ENCODE data around the gene D2HGDH.
A peak's percentile ranks its signal among the peaks of the same experiment; 100 is the strongest.
"Not testable (repeated sequence)": the region's sequence is repeated elsewhere in the genome, so short reads cannot be mapped to it uniquely, and the experiment has no call there.

Gene D2HGDH

GRCh38 chr2:241751152-241751551 lies 16.7 kb downstream of the D2HGDH start:
- DNase-seq, result no peak

- no peak for DNase-seq
Observed at GRCh38 chr2:241751776-241752175, 17.3 kb downstream of the D2HGDH start.

- DNase-seq, result no peak
Observed at GRCh38 chr2:241752253-241752652, 17.8 kb downstream of the D2HGDH start.

GRCh38 chr2:241752689-241753276 lies 18.4 kb downstream of the D2HGDH start:
- DNase-seq, result no peak

- DNase-seq, result no peak
Observed at GRCh38 chr2:241753493-241753892, 19.1 kb downstream of the D2HGDH start.

GRCh38 chr2:241754042-241754441 lies 19.6 kb downstream of the D2HGDH start:
- DNase-seq, result no peak

GRCh38 chr2:241755166-241755565 lies 20.7 kb downstream of the D2HGDH start:
- DNase-seq, result no peak

- no peak for DNase-seq
Observed at GRCh38 chr2:241755777-241756176, 21.3 kb downstream of the D2HGDH start.

- DNase-seq, result no peak
Observed at GRCh38 chr2:241759067-241759807, 24.8 kb downstream of the D2HGDH start.

GRCh38 chr2:241759893-241760292 lies 25.5 kb downstream of the D2HGDH start:
- not testable (repeated sequence) for DNase-seq

- no peak for DNase-seq
Observed at GRCh38 chr2:241760301-241760771, 25.9 kb downstream of the D2HGDH start.

- peak; percentile 23 for DNase-seq
Observed at GRCh38 chr2:241762321-241762932, 28.0 kb downstream of the D2HGDH start.

- DNase-seq, result peak; percentile 89
Observed at GRCh38 chr2:241762933-241763369, 28.5 kb downstream of the D2HGDH start.

- peak; percentile 33 for DNase-seq
Observed at GRCh38 chr2:241763551-241764274, 29.3 kb downstream of the D2HGDH start.

- DNase-seq, result no peak
Observed at GRCh38 chr2:241764275-241765241, 30.1 kb downstream of the D2HGDH start.

- no peak for DNase-seq
Observed at GRCh38 chr2:241767464-241768250, 33.2 kb downstream of the D2HGDH start.

- no peak for DNase-seq
Observed at GRCh38 chr2:241768251-241768711, 33.9 kb downstream of the D2HGDH start.

- no peak for DNase-seq
Observed at GRCh38 chr2:241768850-241769249, 34.4 kb downstream of the D2HGDH start.

- no peak for DNase-seq
Observed at GRCh38 chr2:241769819-241770184, 35.4 kb downstream of the D2HGDH start.

- no peak for DNase-seq
Observed at GRCh38 chr2:241770185-241770935, 35.9 kb downstream of the D2HGDH start.

GRCh38 chr2:241770936-241771285 lies 36.5 kb downstream of the D2HGDH start:
- no peak for DNase-seq

Measured in CD4-positive, alpha-beta T cell treated with Interleukin-4 for 4 hours (primary cell).